ENCODE measurements around the gene SOX11.

DNA sequence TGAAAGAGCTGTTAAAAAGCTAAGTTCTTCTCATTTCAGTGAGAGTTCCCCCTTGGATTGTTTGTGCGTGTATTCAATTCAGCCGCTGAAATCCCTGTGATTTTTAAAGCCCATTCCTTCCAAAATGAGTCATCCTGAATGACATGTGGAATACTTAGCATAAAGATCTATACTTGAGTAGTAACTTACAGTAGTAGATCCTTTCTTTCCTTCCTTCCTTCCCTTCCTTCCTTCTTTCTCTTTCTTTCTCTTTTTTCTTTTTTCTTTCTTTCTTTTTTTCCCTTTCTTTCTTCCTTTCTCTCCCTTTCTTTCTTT, 18.2 kb upstream of the SOX11 start:
- TF ChIP-seq POLR2AphosphoS5 (IDR thresholded peaks at IDR 0.05; ENCODE audit: low read depth, low read length) (no peak), TAF1 (IDR thresholded peaks at IDR 0.05; ENCODE audit: borderline replicate concordance, insufficient read depth, low read length) (no peak), SIN3A (IDR thresholded peaks at IDR 0.05; ENCODE audit: borderline replicate concordance, insufficient read depth, low read length) (no peak)
